ENCODE data around the gene MAN1C1.

The MAN1C1 gene

DNA sequence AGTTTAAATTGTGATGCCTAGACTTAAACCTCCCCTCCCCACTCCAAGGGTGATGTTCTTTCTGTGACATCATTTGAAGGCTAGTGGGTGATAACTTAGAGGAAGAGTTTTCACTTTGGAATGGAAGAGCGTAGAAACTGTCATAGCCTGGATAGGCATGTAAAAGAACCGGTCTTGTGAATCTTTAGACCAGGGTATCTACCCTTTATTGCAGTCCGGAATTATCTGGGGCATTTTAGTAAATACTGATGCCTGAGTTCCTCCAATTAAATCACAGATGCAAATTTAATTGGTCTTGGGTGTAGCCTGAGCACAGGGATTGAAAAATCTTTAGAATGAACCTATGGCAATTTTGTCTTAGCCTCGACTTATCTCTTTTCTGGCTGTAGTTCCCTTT is 24.7 kb downstream of the MAN1C1 start:
- ATAC-seq (replicated peaks): no peak
- DNase-seq: no peak
- Mint-ChIP-seq H3K27ac (peak overlapping the region; percentile 44 to 73), H3K4me1 (ENCODE audit: low read depth in 2 of 2) (peaks cover 25 to 30% of the 10 kb centered on the region in 2 donors), H3K36me3 (ENCODE audit: insufficient read depth) (no peaks in the 10 kb centered on the region), H3K9me3 (peaks cover 0 to 14% of the 10 kb centered on the region in 2 donors), H3K4me3 (peak overlapping the region in 1 of 2 donors; percentile 36), H3K27me3 (no peaks in the 10 kb centered on the region)

DNA sequence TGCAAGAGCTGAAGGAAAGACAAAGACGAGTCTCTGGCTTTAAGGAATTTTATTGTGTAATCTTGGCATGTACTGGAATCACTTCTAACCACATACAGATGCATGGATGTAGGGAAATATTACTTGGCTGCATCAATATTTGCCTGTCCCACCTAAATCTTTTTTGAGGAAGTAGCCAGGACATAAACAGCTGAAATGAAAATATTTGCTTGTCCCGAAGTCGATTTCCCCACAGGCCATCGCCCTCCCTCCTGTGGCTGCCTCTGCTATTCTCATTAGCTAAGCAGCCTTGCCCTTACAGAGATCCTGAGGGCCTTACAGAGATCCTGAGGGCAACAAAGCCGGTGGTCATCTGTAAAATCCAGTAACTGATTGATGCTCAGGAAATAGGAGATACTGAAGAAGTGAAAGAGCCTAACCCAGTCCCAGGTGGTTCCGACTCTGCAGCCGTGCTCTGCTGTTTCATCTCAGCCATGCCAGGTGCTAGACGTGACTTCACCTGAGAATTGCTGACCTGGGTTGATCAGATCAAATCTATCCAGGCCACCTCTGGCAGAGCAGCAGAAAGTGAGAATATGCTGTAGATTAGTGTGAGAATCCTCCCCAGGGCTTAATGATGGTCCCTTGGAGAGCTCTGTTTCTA is 25.5 kb downstream of the MAN1C1 start:
- H3K4me1 Mint-ChIP-seq (ENCODE audit: low read depth in 2 of 2): peaks cover 25 to 30% of the 10 kb centered on the region in 2 donors
- DNase-seq (peak; percentile 31 to 37 (median 35)), ATAC-seq (replicated peaks) (peak; percentile 70)
- H3K27ac Mint-ChIP-seq: peak overlapping the region; percentile 44 to 73
- no peaks in the 10 kb centered on the region for H3K36me3 Mint-ChIP-seq (ENCODE audit: insufficient read depth)
- no peaks in the 10 kb centered on the region for H3K27me3 Mint-ChIP-seq
- H3K4me3 Mint-ChIP-seq: peak overlapping the region; percentile 38 to 57
- H3K9me3 Mint-ChIP-seq: peaks cover 0 to 14% of the 10 kb centered on the region in 2 donors

DNA sequence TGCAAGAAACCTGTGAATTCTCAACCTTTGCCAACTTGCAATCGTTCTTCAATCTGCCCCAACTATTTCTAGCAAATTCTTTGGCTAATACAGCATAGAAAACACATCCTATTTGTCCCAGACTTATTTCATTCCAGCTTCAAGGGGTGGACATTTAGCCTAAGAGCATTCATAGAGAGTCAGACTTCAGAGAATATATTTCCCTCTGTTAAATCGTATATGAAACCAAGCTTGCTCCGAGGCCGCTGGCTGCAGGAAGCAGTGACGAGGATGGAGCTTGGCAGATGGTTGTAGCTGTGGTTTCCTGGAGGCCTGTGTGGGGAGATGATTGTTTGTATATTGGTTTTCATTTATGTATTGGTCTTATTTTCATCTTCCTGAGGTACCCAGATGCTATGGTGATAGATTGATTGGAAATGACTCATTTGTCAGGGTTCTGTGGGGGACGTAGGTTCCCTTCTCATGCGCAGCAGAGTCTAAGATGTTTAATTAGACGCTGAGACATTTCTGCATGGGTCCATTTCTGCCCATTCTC is 26.1 kb downstream of the MAN1C1 start:
- H3K36me3 Mint-ChIP-seq (ENCODE audit: insufficient read depth): no peaks in the 10 kb centered on the region
- peaks cover 0 to 14% of the 10 kb centered on the region in 2 donors for H3K9me3 Mint-ChIP-seq
- peaks cover 28 to 30% of the 10 kb centered on the region in 2 donors for H3K4me1 Mint-ChIP-seq (ENCODE audit: low read depth in 2 of 2)
- peak overlapping the region; percentile 44 to 73 for H3K27ac Mint-ChIP-seq
- peak; percentile 61 to 68 (median 65) for DNase-seq
- peak overlapping the region; percentile 38 to 57 for H3K4me3 Mint-ChIP-seq
- ATAC-seq (replicated peaks): peak; percentile 89
- H3K27me3 Mint-ChIP-seq: no peaks in the 10 kb centered on the region

DNA sequence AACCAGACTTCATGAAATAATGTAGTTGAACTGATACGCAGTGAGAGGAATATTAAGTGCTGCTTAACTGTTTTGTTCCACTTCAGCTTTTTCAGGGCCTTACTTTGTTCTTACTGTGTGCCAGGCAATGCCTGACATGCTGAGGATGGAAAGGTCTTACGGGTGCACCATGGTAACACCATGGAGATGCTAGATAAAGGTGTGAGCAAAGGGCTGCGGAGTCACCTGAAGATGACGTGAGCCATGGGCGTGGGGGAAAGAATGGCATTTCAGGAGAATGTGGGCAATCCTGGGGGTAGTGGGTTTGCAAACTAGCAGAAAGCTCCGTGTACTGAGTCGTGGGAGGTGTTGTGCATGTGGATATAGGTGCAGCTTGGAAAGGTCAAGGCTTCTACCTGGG is 27.3 kb downstream of the MAN1C1 start:
- H3K4me1 Mint-ChIP-seq (ENCODE audit: low read depth in 2 of 2): peaks cover 28 to 30% of the 10 kb centered on the region in 2 donors
- peaks cover 0 to 6% of the 10 kb centered on the region in 2 donors for H3K9me3 Mint-ChIP-seq
- no peaks in the 10 kb centered on the region for H3K36me3 Mint-ChIP-seq (ENCODE audit: insufficient read depth)
- H3K27ac Mint-ChIP-seq: peak overlapping the region in 1 of 2 donors; percentile 19
- DNase-seq (no peak), ATAC-seq (replicated peaks) (no peak)
- H3K27me3 Mint-ChIP-seq: no peaks in the 10 kb centered on the region
- peak overlapping the region; percentile 45 to 57 for H3K4me3 Mint-ChIP-seq

DNA sequence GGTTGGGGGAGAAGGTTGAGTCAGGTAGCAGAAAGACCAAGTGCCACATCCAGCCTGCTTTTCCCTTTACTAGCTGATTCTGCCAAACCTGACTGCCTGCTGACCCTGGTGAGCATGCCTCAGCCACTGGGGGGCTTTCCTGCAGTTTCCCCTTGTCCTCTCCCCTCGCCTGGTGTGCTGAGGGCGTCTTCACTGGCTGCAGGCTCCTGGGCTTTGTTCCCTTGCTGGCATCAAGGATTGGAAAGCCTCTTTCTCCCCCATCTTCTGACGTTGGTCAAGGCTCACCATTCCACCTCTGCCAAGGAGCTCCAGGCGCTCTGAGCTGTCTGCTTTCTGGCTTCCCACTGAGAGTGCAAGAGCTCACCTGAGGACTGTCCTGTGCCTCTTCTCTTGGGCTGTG is 28.4 kb downstream of the MAN1C1 start:
- Mint-ChIP-seq H3K4me3 (peak overlapping the region in 1 of 2 donors; percentile 25), H3K27me3 (no peaks in the 10 kb centered on the region), H3K9me3 (no peaks in the 10 kb centered on the region), H3K27ac (no peak overlapping the region), H3K4me1 (ENCODE audit: low read depth in 2 of 2) (peaks cover 26 to 28% of the 10 kb centered on the region in 2 donors), H3K36me3 (ENCODE audit: insufficient read depth) (no peaks in the 10 kb centered on the region)
- no peak for DNase-seq
- ATAC-seq (replicated peaks): no peak

DNA sequence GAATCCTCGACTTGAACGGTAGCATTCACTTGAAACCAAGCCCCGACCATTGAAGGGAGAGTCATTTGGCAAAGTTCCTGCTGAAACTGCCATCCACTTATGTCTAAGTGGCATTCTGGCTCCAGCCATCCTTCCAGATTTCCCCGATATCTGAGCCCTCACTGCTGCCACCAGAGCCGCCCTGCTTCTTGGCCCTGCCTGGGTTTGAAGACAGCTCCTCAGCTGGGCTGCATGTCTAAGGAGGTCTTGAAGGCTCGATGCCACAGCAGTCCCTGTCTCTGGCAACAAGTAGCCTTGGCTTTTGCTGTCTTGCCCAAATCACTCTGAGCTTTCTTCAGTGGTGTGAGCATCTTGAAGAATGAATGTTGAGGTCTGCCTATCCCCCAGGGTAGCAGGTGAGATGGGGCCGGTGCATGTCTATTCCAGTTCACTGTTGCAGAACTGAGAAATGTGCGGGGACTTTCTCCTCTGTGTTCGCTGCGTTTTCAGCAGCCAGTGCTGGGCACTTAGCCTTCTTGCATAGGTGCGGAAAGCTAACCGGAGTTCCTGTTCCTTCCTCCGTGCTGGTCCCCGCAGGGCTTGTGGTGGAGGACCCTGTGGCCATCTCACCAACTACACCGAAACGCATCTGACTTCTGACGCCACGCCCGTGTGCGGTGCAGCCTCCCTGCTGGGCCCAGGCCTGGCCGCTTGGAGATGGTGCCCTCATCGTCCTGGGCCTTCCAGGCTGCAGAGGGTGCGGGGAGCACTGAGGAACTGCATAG is 29.2 kb downstream of the MAN1C1 start:
- H3K4me1 Mint-ChIP-seq (ENCODE audit: low read depth in 2 of 2): peaks cover 28 to 32% of the 10 kb centered on the region in 2 donors
- DNase-seq: no peak
- H3K9me3 Mint-ChIP-seq: no peaks in the 10 kb centered on the region
- H3K27ac Mint-ChIP-seq: peak overlapping the region in 1 of 2 donors; percentile 17
- no peaks in the 10 kb centered on the region for H3K27me3 Mint-ChIP-seq
- H3K4me3 Mint-ChIP-seq: no peak overlapping the region
- ATAC-seq (replicated peaks): no peak
- H3K36me3 Mint-ChIP-seq (ENCODE audit: insufficient read depth): no peaks in the 10 kb centered on the region

DNA sequence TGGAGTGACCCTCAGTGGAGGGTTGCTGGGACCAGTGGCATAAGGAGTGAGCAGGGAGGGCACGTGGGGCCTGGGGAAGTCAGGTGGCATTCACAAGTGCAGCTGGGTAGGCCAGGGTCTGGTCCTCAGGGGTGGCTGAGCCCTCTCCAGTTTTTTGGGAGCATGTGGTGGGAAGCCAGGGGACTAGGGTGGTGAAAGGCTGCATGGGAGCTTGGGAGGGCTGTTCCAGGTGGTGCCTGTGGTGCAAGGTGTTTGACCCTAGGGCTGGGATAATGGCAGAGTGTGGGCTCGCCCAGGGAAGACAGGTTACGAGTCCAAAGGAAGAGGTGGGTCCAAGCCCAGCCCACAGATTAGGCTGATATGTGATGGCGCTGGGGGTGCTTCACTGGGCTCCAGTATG is 30.5 kb downstream of the MAN1C1 start:
- H3K4me3 Mint-ChIP-seq: no peak overlapping the region
- H3K36me3 Mint-ChIP-seq (ENCODE audit: insufficient read depth): no peaks in the 10 kb centered on the region
- no peaks in the 10 kb centered on the region for H3K27me3 Mint-ChIP-seq
- no peaks in the 10 kb centered on the region for H3K9me3 Mint-ChIP-seq
- DNase-seq (no peak), ATAC-seq (replicated peaks) (no peak)
- H3K27ac Mint-ChIP-seq: peak overlapping the region; percentile 52 to 83
- H3K4me1 Mint-ChIP-seq (ENCODE audit: low read depth in 2 of 2): peaks cover 18 to 19% of the 10 kb centered on the region in 2 donors

DNA sequence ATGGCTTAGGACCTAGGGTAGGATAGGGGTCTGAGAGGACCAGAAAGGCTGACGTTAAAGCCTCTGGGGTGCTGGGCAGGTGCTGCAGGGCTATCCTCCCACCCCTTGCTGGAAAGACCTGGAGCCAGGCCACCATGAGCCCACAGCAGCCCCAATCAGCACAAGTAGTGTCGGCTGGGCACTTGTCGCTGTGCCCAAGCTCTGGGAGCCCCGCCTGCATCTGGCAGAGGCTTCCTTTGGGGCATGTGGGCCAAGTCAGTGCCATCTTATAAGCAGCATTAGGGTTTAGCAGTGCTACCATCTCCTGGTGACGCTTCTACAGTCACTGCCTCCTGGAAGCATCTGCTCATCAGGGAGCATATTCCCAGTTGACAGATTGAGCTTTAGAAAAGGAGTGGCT is 31.3 kb downstream of the MAN1C1 start:
- Mint-ChIP-seq H3K27ac (peak overlapping the region in 1 of 2 donors; percentile 52), H3K36me3 (ENCODE audit: insufficient read depth) (peaks cover 3% of the 10 kb centered on the region), H3K27me3 (no peaks in the 10 kb centered on the region), H3K4me1 (ENCODE audit: low read depth in 2 of 2) (peaks cover 13% of the 10 kb centered on the region in 2 donors), H3K4me3 (no peak overlapping the region), H3K9me3 (no peaks in the 10 kb centered on the region)
- no peak for DNase-seq
- no peak for ATAC-seq (replicated peaks)

DNA sequence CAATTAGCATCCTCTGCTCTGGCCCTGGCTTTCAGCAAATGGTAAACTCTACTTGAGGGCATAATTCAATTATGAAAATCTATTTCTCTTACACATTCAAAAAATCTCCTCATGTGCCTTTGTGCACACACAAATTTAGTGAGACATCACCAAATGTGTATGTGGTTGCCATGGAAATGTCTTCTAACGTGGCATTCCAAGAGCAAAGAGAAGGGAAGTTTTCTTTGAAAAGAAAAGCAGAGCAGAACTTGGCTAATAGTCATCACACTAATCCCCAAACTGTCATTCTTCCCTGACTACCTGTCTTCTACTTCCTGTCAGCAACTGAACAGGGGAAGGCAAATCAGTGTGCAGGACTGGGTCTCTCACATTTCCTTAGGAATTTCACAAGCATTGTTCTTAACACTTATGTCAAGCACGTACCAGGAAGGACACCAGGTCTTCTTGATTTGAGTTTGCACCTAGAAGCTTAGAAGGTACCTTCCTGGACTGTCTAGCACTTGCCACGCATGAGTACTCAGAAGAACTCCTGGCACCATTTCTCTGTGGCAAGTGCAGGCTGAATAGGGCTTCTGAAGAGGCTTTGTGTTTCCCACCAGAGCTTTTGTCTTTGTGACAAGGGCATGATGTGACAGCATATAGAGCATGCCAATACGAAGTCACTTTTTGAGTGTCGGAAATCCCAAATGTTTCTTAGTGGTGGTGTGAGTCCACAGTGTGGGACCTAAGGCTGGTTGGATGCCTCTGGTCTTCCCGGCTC is 32.3 kb downstream of the MAN1C1 start:
- Mint-ChIP-seq H3K27ac (no peak overlapping the region), H3K4me1 (ENCODE audit: low read depth in 2 of 2) (peaks cover 11% of the 10 kb centered on the region in 2 donors), H3K4me3 (no peak overlapping the region), H3K36me3 (ENCODE audit: insufficient read depth) (peaks cover 3% of the 10 kb centered on the region), H3K27me3 (no peaks in the 10 kb centered on the region), H3K9me3 (no peaks in the 10 kb centered on the region)
- ATAC-seq (replicated peaks) (no peak), DNase-seq (no peak)

DNA sequence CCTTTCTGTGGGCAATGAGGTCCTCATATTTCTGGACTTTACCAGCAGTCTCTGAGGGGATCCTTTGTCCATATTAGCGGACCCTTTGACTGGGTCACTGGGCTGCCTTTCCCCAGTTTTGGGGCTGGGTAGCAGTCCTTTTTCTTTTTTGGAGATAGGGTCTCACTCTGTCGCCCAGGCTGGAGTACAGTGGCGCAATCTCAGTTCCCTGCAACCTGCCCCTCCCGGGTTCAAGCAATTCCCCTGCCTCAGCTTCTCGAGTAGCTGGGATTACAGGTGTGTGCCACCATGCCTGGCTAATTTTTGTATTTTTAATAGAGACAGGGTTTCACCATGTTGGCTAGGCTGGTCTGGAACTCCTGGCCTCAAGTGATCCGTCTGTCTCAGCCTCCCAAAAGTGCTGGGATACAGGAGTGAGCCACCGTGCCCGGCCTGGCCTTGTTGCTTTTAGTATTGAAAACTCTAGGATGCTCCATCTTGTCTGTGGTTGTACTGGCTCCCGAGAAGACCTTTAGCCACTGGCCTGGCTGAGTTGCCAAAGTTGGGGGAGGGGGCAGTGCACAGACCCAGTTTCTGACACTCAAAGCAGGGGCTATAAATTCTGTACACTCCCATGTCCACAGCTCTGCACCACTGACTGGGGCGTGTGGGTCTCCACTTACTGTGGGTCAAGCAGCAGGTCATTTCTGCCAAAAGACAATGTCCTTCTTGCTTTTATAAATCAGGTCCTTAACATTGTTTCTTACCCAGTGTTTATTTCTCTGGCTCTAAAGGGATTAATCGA is 33.1 kb downstream of the MAN1C1 start:
- Mint-ChIP-seq H3K27ac (peak overlapping the region in 1 of 2 donors; percentile 35), H3K4me1 (ENCODE audit: low read depth in 2 of 2) (peaks cover 6 to 7% of the 10 kb centered on the region in 2 donors), H3K27me3 (no peaks in the 10 kb centered on the region), H3K36me3 (ENCODE audit: insufficient read depth) (peaks cover 5% of the 10 kb centered on the region), H3K9me3 (no peaks in the 10 kb centered on the region), H3K4me3 (no peak overlapping the region)
- ATAC-seq (replicated peaks) (no peak), DNase-seq (no peak)

DNA sequence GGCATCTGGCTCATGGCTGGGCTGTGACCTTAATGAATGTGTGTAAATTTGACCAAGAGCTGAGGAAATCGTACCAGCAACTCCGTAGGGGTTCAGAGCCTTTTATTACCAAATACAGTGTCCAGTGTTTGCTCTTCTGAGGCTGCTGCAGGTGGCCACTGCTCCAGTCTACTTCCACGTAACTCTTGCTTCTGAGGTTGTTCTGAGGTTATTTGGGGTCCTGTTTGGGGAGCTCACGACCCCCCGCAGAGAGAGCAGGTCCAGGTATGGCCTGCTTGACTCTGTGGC is 33.6 kb downstream of the MAN1C1 start:
- H3K27ac Mint-ChIP-seq: peak overlapping the region in 1 of 2 donors; percentile 35
- H3K9me3 Mint-ChIP-seq: no peaks in the 10 kb centered on the region
- DNase-seq (no peak), ATAC-seq (replicated peaks) (no peak)
- no peak overlapping the region for H3K4me3 Mint-ChIP-seq
- peaks cover 7% of the 10 kb centered on the region for H3K36me3 Mint-ChIP-seq (ENCODE audit: insufficient read depth)
- H3K27me3 Mint-ChIP-seq: no peaks in the 10 kb centered on the region
- H3K4me1 Mint-ChIP-seq (ENCODE audit: low read depth in 2 of 2): peaks cover 3 to 6% of the 10 kb centered on the region in 2 donors

DNA sequence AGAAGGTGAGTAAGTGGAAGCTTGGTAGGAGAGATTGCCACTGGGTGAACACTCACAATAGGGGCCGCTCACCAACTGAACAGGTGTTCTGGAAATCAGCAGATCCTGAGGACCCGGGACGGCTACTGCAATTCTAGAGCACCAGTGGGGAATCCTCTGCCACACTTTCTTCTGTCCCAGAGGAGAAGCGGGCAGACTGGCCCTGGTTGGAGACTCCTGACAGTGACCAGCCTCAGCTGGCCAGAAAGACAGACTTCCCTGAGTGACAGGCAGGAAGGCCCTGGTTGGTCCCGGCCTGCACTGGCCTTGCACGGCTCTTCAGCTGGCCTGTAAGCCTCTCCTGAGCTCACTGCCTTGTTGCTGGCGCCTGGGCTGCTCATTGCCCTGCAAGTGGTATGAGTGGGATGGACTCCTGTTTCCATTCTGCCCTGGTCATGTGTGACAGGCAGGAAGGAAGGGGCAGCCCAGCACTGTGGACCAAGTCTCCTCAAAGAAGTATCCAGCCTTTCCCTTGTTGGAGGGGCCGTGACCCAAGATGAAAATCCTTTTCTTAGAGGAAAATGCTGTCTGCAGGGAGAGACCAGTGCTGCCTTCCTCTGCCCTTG is 34.5 kb downstream of the MAN1C1 start:
- DNase-seq: no peak
- no peak overlapping the region for H3K27ac Mint-ChIP-seq

More for the DNA sequence above, 34.5 kb downstream of the MAN1C1 start:
- Mint-ChIP-seq H3K4me1 (ENCODE audit: low read depth in 2 of 2) (peaks cover 2 to 10% of the 10 kb centered on the region in 2 donors), H3K27me3 (no peaks in the 10 kb centered on the region), H3K9me3 (no peaks in the 10 kb centered on the region), H3K4me3 (no peak overlapping the region), H3K36me3 (ENCODE audit: insufficient read depth) (peaks cover 7% of the 10 kb centered on the region)
- ATAC-seq (replicated peaks): no peak

Measured in effector memory CD8-positive, alpha-beta T cell (primary cell).